Sigmoid colon (tissue), 4 donors: ENCODE results near the gene RPL19.

ENCODE experiments used
- CTCF ChIP-seq, 4 experiments: fragments of 450-650 bp in 3 of 4; fragments of 200-600 bp in 1 of 4; IDR thresholded peaks; one replicate each; pipeline ENCODE4 v1.5.1; 2016 to 2019; ENCODE audit warnings: antibody characterized with exemption in 4 of 4, mild to moderate bottlenecking in 3 of 4, moderate library complexity in 2 of 4
- POLR2A ChIP-seq, 2 donors: fragments of 450-650 bp; IDR thresholded peaks; one replicate each; pipeline ENCODE4 v1.6.1; 2016; ENCODE audit warnings: antibody characterized with exemption in 2 of 2, mild to moderate bottlenecking in 2 of 2, moderate library complexity in 2 of 2
- POLR2AphosphoS5 ChIP-seq, 4 donors: sonication (generic); formaldehyde crosslinking; IDR thresholded peaks; one replicate each; pipeline ENCODE4 v1.6.1; 2017; ENCODE audit warnings: antibody characterized with exemption in 4 of 4

- TF ChIP-seq CTCF (IDR thresholded peaks at IDR 0.05) (no peak), POLR2A (IDR thresholded peaks at IDR 0.05) (no peak), POLR2AphosphoS5 (IDR thresholded peaks at IDR 0.05) (no peak)
Measured at GRCh38 chr17:39155654-39156053, 44.4 kb upstream of the RPL19 start.
